GM18951 (cell line): Measurements from ENCODE around the gene RNF135.

Source experiments
- POLR2A ChIP-seq: IDR thresholded peaks from 4 replicates; pipeline ENCODE4 v1.6.1; 2011; ENCODE audit warnings: mild to moderate bottlenecking; ENCODE audit not compliant: insufficient read length, insufficient read depth; ENCODE audit errors: extremely low read depth
- in situ Hi-C: fragments of 300-500 bp; cut with MboI; formaldehyde crosslinking; loops from one replicate; pipeline ENCODE4 v1.12.0; 2022; ENCODE audit warnings: low sequenced_read_pairs, mixed read lengths, inconsistent platforms; ENCODE audit not compliant: unreplicated experiment

RNF135 gene

GRCh38 chr17:31048142-31048541 is 77.3 kb downstream of the RNF135 start:
- in situ Hi-C loops: loop anchor here (10.0 kb wide), 1 partner anchor 977 kb away; no protein-coding TSS in a partner anchor

GRCh38 chr17:31048780-31049179 is 77.9 kb downstream of the RNF135 start:
- no peak for TF ChIP-seq POLR2A
- in situ Hi-C loops: loop anchor here (10.0 kb wide), 1 partner anchor 976 kb away; no protein-coding TSS in a partner anchor

More at GRCh38 chr17:31048142-31048541, 77.3 kb downstream of the RNF135 start:
- TF ChIP-seq POLR2A: no peak
